Heart left ventricle (tissue), 16 donors: ENCODE results near the gene CNOT10. TPM values are rescaled to one million over a fixed set of nuclear protein-coding genes. Genes with fewer than 3 reads are reported as not detected.

Experiments used
- ATAC-seq, 4 donors: fragments of 200-7000 bp; cut with Tn5 transposase; one replicate each; pipeline ENCODE4 v1.9.1; 2020 to 2022; ENCODE audit warnings: moderate library complexity in 4 of 4, mild to moderate bottlenecking in 3 of 4, moderate number of reproducible peaks in 1 of 4
- DNase-seq, 5 donors: peaks; one replicate each; pipeline ENCODE4 v3.0.0-alpha.2; 2020
- H3K27ac ChIP-seq, 12 donors: fragments of 200-600 bp; sonication (generic) in 4 of 12; one replicate each; pipeline versions ENCODE4 v1.5.0 to v1.8.0; 2016 to 2022; ENCODE audit warnings: mild to moderate bottlenecking in 2 of 12
- H3K27me3 ChIP-seq, 9 donors: fragments of 200-600 bp; sonication (generic) in 2 of 9; one replicate each; pipeline versions ENCODE4 v1.5.1 to v1.8.0; 2016 to 2022; ENCODE audit warnings: mild to moderate bottlenecking in 3 of 9
- H3K36me3 ChIP-seq, 9 donors: fragments of 200-600 bp; sonication (generic) in 2 of 9; one replicate each; pipeline versions ENCODE4 v1.5.0 to v1.8.0; 2018 to 2022; ENCODE audit warnings: mild to moderate bottlenecking in 2 of 9
- H3K4me1 ChIP-seq, 12 donors: fragments of 200-600 bp; sonication (generic) in 4 of 12; one replicate each; pipeline versions ENCODE4 v1.5.0 to v1.8.0; 2016 to 2022; ENCODE audit warnings: mild to moderate bottlenecking in 3 of 12
- H3K4me3 ChIP-seq, 12 donors: fragments of 200-600 bp; sonication (generic) in 4 of 12; one replicate each; pipeline versions ENCODE4 v1.5.0 to v1.8.0; 2017 to 2022; ENCODE audit warnings: mild to moderate bottlenecking in 9 of 12, moderate library complexity in 4 of 12
- H3K9me3 ChIP-seq, 12 donors: fragments of 200-600 bp; sonication (generic) in 4 of 12; one replicate each; pipeline versions ENCODE4 v1.5.0 to v1.8.0; 2016 to 2022; ENCODE audit warnings: mild to moderate bottlenecking in 1 of 12
- CTCF ChIP-seq, 12 donors: fragments of 200-600 bp; sonication (generic) in 4 of 12; IDR thresholded peaks; one replicate each; pipeline versions ENCODE4 v1.5.0 to v1.8.0; 2018 to 2022; ENCODE audit warnings: antibody characterized with exemption in 12 of 12, mild to moderate bottlenecking in 5 of 12
- POLR2A ChIP-seq, 2 donors: fragments of 450-650 bp; IDR thresholded peaks; one replicate each; pipeline ENCODE4 v1.6.1; 2017; ENCODE audit warnings: antibody characterized with exemption in 2 of 2, mild to moderate bottlenecking in 2 of 2, moderate library complexity in 2 of 2
- WGBS, 4 donors: extraction: QIAGEN DNeasy Blood & Tissue Kit in 2 of 4; methylation state at CpG; one replicate each; pipeline versions ENCODE4 v1.1.5 to v1.1.7; 2013 to 2018; 5-methylcytosine and 5-hydroxymethylcytosine counted together
- intact Hi-C, 10 donors: fragments of 100-400 bp; cut with DNase I; formaldehyde crosslinking; loops; one replicate each; pipeline versions ENCODE4 v1.11.1 to v1.14.2; 2022
- polyA plus RNA-seq, 2 donors: library from polyadenylated mRNA; stranded (reverse); fragments of 200-250 nt; gene quantifications; one replicate each; pipeline ENCODE4 v1.2.3, GENCODE V29; 2013
- total RNA-seq, 9 donors: library from RNA; depleted of rRNA in 2 of 9; stranded (reverse); fragments of >200 nt in 2 of 9; fragmentation: NEBNext Ultra II Directional in 3 of 9; extraction: Animal tissue kit (Norgen Biotek cat#: 25700) in 3 of 9; gene quantifications; one replicate each; pipeline versions ENCODE4 v1.1.0 to v1.2.4, GENCODE V29; 2016 to 2023
- donor health status: ischemic (EF 13 %, LVEDD 7.1; RV severe dilation, severe dysfunction).
- donor health status: healthy with polysubstance abuse.
- donor health status: DM: no; HTN: yes; CAD: no.
- donor health status: DM: no; HTN: no; CAD: no.
- donor health status: ischemic (EF 25% LVEDD 6.9; RV normal size, moderate dysfunction).
- donor health status: ischemic (EF 25% LVEDD 5.7; RV mildly dilated, moderate dysfunction).
- donor health status: healthy.
- donor health status: DM: yes; HTN: yes; CAD: no.
- donor health status: ischemic (EF 35%, LVEDD 5.7; RV mildly dilated, moderate dysfunction).
- donor health status: nonischemic (EF 11% LVEDD 7.7; RV severe dilation, severe dysfunction).
- donor health status: DM: yes; HTN: yes; CAD: no.
- donor health status: PGD.
- donor health status: ischemic (EF 29% LVEDD 5.4; RV normal size, mild dysfunction).
- donor health status: nonischemic (EF 23%, LVEDD 6.1; RV moderate dilation, normal function).

The CNOT10 gene
- total and polyA plus RNA-seq, 11 donors = 6.3 to 23.3 (median 15.9) TPM

- DNase-seq = no peak
- peak in 2 of 4 donors; percentile 45 to 52 for ATAC-seq
- WGBS, 4 donors = 75 to 88% (median 79%) methylated on average over 2 of the region's 2 CpGs
- Histone ChIP-seq H3K4me1 (no peaks in the 10 kb centered on the region), H3K36me3 (no peaks in the 10 kb centered on the region), H3K9me3 (no peaks in the 10 kb centered on the region), H3K27ac (no peak overlapping the region), H3K4me3 (no peak overlapping the region), H3K27me3 (no peaks in the 10 kb centered on the region)
- TF ChIP-seq CTCF (IDR thresholded peaks at IDR 0.05) = no peak
- no peak for TF ChIP-seq POLR2A (IDR thresholded peaks at IDR 0.05)
- intact Hi-C loops = loop anchor here in 1 of 10 donors (10.0 kb wide), 1 partner anchor 290 kb away; no protein-coding TSS in a partner anchor
These were observed 9.8 kb upstream of the CNOT10 start for GRCh38 chr3:32675164-32675563.

- ATAC-seq (no peak), DNase-seq (no peak)
- Histone ChIP-seq H3K4me3 (no peak overlapping the region), H3K27me3 (no peaks in the 10 kb centered on the region), H3K4me1 (no peaks in the 10 kb centered on the region), H3K27ac (no peak overlapping the region), H3K9me3 (no peaks in the 10 kb centered on the region), H3K36me3 (no peaks in the 10 kb centered on the region)
- 75 to 100% (median 89%) methylated on average over 1 of the region's 1 CpG for WGBS, 4 donors
- TF ChIP-seq CTCF (IDR thresholded peaks at IDR 0.05) = no peak
- TF ChIP-seq POLR2A (IDR thresholded peaks at IDR 0.05) = no peak
- intact Hi-C loops = loop anchor here in 1 of 10 donors (10.0 kb wide), 1 partner anchor 291 kb away; no protein-coding TSS in a partner anchor
These were observed 9.3 kb upstream of the CNOT10 start for GRCh38 chr3:32675650-32676049.

GRCh38 chr3:32681811-32682210, 3.2 kb upstream of the CNOT10 start:
- H3K4me3 ChIP-seq = no peak overlapping the region
- peaks cover 0 to 20% (median 18%) of the 10 kb centered on the region in 12 donors for H3K4me1 ChIP-seq
- no peak for DNase-seq
- H3K27me3 ChIP-seq = no peaks in the 10 kb centered on the region
- H3K36me3 ChIP-seq = no peaks in the 10 kb centered on the region
- no peaks in the 10 kb centered on the region for H3K9me3 ChIP-seq
- intact Hi-C loops = no loop called here
- WGBS, 4 donors = 82 to 95% (median 92%) methylated on average over 4 of the region's 4 CpGs
- no peak for ATAC-seq
- H3K27ac ChIP-seq = no peak overlapping the region
- TF ChIP-seq POLR2A (IDR thresholded peaks at IDR 0.05) (no peak), CTCF (IDR thresholded peaks at IDR 0.05) (no peak)

GRCh38 chr3:32684029-32684799, 774 bp upstream of the CNOT10 start:
- H3K4me1 ChIP-seq = peaks cover 0 to 24% (median 19%) of the 10 kb centered on the region in 12 donors
- intact Hi-C loops = no loop called here
- TF ChIP-seq POLR2A (IDR thresholded peaks at IDR 0.05) (no peak), CTCF (IDR thresholded peaks at IDR 0.05) (no peak)
- H3K27me3 ChIP-seq = no peaks in the 10 kb centered on the region
- no peaks in the 10 kb centered on the region for H3K9me3 ChIP-seq
- H3K36me3 ChIP-seq = peaks cover 0 to 7% (median 0%) of the 10 kb centered on the region in 9 donors
- ATAC-seq = no peak
- DNase-seq = no peak
- 44 to 54% (median 46%) methylated on average over 4 of the region's 4 CpGs for WGBS, 4 donors
- peak overlapping the region in 11 of 12 donors; percentile 66 to 98 (median 87) for H3K4me3 ChIP-seq
- peak overlapping the region; percentile 69 to 93 (median 84) for H3K27ac ChIP-seq
